Measurements from ENCODE around the gene MINDY4.
"Not testable (repeated sequence)": the region's sequence is repeated elsewhere in the genome, so short reads cannot be mapped to it uniquely, and the experiment has no call there.

MINDY4 gene

DNA sequence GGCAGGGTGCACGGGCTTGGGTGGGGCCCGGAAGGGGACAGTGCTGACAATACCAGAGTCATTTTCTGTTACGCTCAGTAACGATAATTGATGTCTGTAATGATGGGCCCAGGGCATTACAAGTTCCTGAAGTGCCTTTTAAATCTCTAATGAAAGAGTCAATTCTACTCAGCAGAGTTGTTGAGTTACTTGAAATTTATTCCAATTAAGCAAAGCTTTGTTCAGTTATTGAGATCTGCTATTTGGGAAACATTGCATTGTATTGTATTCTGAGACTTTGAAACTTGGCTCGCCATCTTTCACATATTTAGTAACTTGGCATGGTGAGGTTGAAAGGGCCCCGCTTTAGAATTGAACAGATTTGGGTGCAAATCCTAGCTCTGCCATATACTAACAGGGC is 34.7 kb downstream of the MINDY4 start:
- Histone ChIP-seq H3K4me1 (ENCODE audit: insufficient read depth, low read length) (no peaks in the 10 kb centered on the region), H2AFZ (ENCODE audit: low read depth, low read length) (no peak overlapping the region), H3K27me3 (ENCODE audit: insufficient read depth, low read length) (no peaks in the 10 kb centered on the region), H3K36me3 (ENCODE audit: insufficient read depth, low read length) (no peaks in the 10 kb centered on the region), H3K9me3 (ENCODE audit: low read length) (no peaks in the 10 kb centered on the region), H3K4me3 (ENCODE audit: low read length) (no peak overlapping the region)

DNA sequence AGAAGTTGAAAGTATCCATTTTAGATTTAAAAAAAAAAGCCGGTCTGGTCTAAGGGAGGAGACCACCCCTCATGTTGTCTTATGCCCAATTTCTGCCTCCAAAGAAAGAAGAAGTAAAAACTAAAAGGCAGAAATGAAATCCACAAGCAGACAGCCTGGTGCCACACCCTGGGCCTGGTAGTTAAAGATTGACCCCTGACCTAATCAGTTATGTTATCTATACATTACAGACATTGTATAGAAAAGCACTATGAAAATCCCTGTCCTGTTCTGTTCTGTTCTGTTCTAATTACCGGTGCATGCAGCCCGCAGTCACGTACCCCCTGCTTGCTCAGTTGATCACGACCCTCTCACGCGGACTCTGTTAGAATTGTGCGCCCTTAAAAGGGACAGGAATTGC is 36.3 kb downstream of the MINDY4 start:
- not testable (repeated sequence) for H3K9me3 ChIP-seq (ENCODE audit: low read length); H3K36me3 ChIP-seq (ENCODE audit: insufficient read depth, low read length); H3K27me3 ChIP-seq (ENCODE audit: insufficient read depth, low read length); H3K4me3 ChIP-seq (ENCODE audit: low read length); H2AFZ ChIP-seq (ENCODE audit: low read depth, low read length); H3K4me1 ChIP-seq (ENCODE audit: insufficient read depth, low read length)

DNA sequence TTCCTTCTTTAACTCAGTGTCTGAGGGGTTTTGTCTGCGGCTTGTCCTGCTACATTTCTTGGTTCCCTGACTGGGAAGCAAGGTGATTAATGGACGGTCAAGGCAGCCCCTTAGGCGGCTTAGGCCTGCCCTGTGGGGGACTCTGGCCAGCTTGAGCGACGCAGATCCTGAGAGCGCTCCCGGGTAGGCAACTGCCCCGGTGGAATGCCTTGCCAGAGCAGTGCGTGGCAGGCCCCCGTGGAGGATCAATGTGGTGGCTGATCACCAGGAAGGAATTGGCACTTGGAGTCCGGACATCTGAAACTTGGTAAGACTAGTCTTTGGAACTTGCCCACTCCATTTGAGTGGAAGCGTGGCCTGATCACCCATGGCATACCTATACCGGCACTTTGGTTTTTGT is 36.7 kb downstream of the MINDY4 start:
- H3K4me1 ChIP-seq (ENCODE audit: insufficient read depth, low read length); H3K4me3 ChIP-seq (ENCODE audit: low read length); H2AFZ ChIP-seq (ENCODE audit: low read depth, low read length); H3K27me3 ChIP-seq (ENCODE audit: insufficient read depth, low read length); H3K9me3 ChIP-seq (ENCODE audit: low read length); H3K36me3 ChIP-seq (ENCODE audit: insufficient read depth, low read length): not testable (repeated sequence)

DNA sequence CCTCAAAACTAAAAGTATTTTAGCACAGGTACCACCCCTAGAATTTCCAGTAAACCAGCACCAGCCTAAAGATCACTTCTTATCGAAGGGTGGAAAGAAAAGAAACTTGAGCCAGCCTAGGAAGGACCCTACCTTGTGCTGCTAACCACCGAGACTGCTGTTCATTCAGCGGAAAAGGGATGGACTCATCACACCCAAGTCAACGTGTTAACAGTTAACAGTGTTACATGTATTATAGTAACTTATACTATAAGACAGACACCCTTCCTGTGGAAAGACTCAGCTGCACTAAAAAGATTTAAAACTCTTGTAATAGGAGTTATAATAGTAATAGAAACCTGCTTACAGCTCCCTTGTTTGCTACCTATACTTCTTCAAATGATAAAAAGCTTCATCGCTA is 39.8 kb downstream of the MINDY4 start:
- Histone ChIP-seq H3K36me3 (ENCODE audit: insufficient read depth, low read length) (no peaks in the 10 kb centered on the region), H3K4me3 (ENCODE audit: low read length) (no peak overlapping the region), H3K9me3 (ENCODE audit: low read length) (peaks cover 2% of the 10 kb centered on the region), H3K27me3 (ENCODE audit: insufficient read depth, low read length) (no peaks in the 10 kb centered on the region), H2AFZ (ENCODE audit: low read depth, low read length) (no peak overlapping the region), H3K4me1 (ENCODE audit: insufficient read depth, low read length) (no peaks in the 10 kb centered on the region)

DNA sequence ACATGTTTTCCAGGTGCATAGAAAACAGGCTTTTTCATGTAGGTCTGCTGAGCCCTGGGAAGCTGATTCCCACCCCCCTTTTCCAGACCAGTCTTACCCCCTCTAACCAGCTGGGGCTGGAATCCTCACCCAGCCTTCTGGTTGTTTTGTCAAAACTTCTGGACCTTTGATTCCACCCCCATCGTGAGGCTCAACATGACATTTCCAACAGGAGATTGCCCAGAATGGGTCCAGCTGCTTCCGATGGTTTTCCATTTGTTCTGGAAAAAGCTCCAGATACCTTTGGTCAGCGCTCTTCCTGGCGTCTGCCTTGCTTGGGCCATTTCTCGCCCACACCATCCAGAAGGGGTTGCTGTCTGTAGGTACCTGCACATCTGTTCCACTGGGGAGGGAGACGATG is 41.5 kb downstream of the MINDY4 start:
- H3K4me3 ChIP-seq (ENCODE audit: low read length) = no peak overlapping the region
- H3K36me3 ChIP-seq (ENCODE audit: insufficient read depth, low read length) = no peaks in the 10 kb centered on the region
- H3K9me3 ChIP-seq (ENCODE audit: low read length) = peaks cover 2% of the 10 kb centered on the region
- no peak overlapping the region for H2AFZ ChIP-seq (ENCODE audit: low read depth, low read length)
- H3K4me1 ChIP-seq (ENCODE audit: insufficient read depth, low read length) = no peaks in the 10 kb centered on the region
- no peaks in the 10 kb centered on the region for H3K27me3 ChIP-seq (ENCODE audit: insufficient read depth, low read length)

DNA sequence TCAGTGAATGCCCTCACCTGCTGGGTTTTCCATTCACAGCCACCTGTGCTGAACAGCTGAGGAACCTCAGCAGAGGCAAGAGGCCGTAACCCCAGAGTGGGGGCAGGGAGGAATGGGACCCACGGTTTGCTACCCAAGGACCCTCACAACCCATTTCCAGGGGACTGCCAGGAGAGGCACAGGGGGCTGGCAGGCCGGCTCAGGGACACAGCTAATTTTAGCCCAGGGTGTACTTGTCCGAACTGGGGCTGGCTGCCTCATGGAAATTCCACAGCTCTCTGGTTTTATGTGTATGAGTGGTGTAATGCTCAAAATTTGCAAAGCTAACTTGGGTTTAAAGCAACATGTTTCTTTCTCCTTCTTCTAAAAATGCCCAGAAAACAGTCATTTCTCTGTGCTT is 42.2 kb downstream of the MINDY4 start:
- H3K4me3 ChIP-seq (ENCODE audit: low read length) = no peak overlapping the region
- peaks cover 2% of the 10 kb centered on the region for H3K9me3 ChIP-seq (ENCODE audit: low read length)
- no peaks in the 10 kb centered on the region for H3K36me3 ChIP-seq (ENCODE audit: insufficient read depth, low read length)
- no peaks in the 10 kb centered on the region for H3K27me3 ChIP-seq (ENCODE audit: insufficient read depth, low read length)
- H2AFZ ChIP-seq (ENCODE audit: low read depth, low read length) = no peak overlapping the region
- H3K4me1 ChIP-seq (ENCODE audit: insufficient read depth, low read length) = no peaks in the 10 kb centered on the region

DNA sequence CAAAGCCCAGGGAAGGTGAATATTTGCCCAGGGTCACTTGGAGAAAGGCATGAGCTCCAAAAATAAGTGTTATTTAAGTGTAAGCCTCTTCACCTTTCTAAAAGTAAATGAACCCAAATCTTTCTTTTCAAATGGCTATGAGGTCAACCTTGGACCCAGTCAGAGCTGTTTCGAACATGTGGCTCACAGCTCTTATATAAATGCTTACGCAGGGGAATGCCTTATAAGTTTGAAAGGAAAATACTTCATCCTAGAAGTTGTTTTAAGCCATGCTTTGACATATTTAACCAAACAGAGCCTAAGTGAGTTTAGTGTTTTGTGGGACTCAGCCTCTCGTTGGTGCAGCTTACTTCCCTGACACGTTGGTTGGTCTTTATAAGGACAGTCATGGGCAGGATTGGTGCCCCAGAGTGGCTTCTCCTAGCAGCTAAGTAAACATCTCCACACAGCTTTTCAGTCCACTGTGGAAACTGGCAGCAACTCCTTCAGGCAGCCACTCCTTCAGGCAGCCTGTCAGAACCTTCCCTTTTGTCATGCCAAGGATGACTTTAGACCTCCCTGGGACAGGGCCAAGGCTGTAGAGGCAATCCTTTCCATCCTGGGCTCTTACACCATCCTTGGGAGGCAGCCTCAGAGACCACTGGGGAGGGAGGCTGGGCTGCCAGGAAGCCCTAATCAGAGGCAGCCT is 43.6 kb downstream of the MINDY4 start:
- Histone ChIP-seq H3K36me3 (ENCODE audit: insufficient read depth, low read length) (no peaks in the 10 kb centered on the region), H3K27me3 (ENCODE audit: insufficient read depth, low read length) (no peaks in the 10 kb centered on the region), H3K4me3 (ENCODE audit: low read length) (no peak overlapping the region), H2AFZ (ENCODE audit: low read depth, low read length) (no peak overlapping the region), H3K4me1 (ENCODE audit: insufficient read depth, low read length) (no peaks in the 10 kb centered on the region), H3K9me3 (ENCODE audit: low read length) (peaks cover 2% of the 10 kb centered on the region)

DNA sequence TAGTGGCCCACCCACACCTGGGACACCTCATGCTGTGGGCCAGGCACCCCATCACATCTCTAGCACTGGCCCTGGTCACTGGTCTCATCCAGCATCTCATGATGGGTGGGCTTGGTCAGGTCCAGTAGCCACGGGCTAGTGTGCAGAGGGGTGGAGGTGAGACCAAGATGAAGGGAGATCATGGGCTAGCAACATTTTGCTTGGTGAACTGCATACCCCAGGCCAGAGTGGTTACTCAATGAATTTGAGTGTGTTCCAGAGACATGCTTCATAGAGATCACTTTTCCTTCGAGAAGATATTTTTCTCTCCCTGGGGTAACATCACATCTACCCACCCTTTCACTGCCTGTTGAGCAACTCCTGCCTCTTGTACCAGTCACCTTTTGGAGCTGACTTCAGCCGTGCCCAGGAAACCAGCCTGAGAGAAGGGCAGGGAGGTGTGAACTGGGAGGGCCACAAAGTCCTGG is 44.2 kb downstream of the MINDY4 start:
- Histone ChIP-seq H3K9me3 (ENCODE audit: low read length) (peaks cover 2% of the 10 kb centered on the region), H3K36me3 (ENCODE audit: insufficient read depth, low read length) (no peaks in the 10 kb centered on the region), H3K27me3 (ENCODE audit: insufficient read depth, low read length) (no peaks in the 10 kb centered on the region), H2AFZ (ENCODE audit: low read depth, low read length) (no peak overlapping the region), H3K4me3 (ENCODE audit: low read length) (no peak overlapping the region), H3K4me1 (ENCODE audit: insufficient read depth, low read length) (no peaks in the 10 kb centered on the region)

DNA sequence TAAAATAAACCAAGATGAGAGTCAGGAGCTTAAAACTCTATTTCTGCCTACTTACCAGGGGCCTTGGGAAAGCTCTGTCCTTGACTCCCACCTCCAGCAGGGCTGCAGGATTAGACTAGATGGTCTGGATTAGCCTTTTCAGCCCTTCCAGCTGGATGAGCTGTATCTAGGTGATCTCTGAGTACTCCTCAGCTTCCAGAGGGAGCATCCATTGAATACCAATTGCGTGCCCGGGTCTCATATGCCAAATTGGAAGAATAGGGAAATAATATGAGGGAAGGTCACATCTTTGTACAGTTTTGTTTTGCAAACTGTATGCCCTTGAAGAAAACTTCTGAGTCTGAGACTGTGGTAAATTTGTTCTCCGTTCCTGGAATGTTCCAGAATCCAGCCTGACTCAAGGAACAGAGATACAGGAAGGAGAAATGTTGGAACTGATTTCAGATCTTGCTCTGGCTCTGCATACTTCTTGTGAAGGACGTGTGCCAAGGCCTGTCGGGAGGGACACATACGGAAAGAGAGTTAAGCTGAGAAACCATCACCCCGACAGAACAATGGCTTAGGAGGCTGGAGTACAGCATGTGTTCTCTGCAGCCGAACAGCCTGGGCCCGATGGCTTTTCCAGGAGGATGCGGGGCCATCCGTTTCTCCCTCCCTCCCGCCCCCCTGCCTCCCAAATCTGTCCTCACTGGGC is 44.9 kb downstream of the MINDY4 start:
- H3K4me1 ChIP-seq (ENCODE audit: insufficient read depth, low read length) = no peaks in the 10 kb centered on the region

DNA sequence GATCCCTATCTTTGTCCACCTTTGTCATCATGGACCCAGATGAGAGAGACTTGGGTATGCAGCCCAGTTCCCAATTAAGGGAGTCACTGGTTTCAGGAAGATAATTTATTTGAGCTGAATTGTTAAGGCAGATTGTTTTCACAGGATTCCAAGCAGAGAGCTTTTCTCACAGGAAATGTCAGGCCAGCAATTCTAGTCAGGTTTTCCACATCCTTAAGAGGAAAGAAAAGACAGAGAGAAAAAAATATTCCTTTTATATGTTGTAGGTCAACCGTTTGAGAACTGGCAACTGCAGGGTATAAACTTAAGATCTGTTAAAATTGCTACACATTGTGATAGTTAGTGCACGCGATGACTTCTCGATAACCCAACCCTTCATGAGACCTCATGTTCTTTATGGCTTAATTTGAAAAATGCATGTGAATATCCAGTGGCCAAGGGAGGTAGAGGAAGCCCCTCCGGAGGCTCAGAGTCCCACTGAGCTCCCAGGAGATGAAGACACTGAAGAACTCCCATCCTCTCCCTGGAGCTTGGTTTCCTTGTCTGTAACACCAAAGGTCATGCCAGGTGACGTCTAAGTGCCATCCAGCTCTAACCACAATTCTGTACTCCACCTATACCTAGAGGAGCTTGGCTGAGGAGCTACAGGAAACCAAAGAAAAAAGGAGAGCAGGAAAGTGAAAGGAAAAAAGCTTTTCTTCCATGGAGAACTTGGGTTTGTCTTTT is 45.6 kb downstream of the MINDY4 start:
- peaks cover 2% of the 10 kb centered on the region for H3K9me3 ChIP-seq (ENCODE audit: low read length)
- no peak overlapping the region for H3K4me3 ChIP-seq (ENCODE audit: low read length)
- no peaks in the 10 kb centered on the region for H3K4me1 ChIP-seq (ENCODE audit: insufficient read depth, low read length)
- no peaks in the 10 kb centered on the region for H3K27me3 ChIP-seq (ENCODE audit: insufficient read depth, low read length)
- H3K36me3 ChIP-seq (ENCODE audit: insufficient read depth, low read length) = no peaks in the 10 kb centered on the region
- H2AFZ ChIP-seq (ENCODE audit: low read depth, low read length) = no peak overlapping the region

More for the DNA sequence above, 44.9 kb downstream of the MINDY4 start:
- Histone ChIP-seq H3K9me3 (ENCODE audit: low read length) (peaks cover 2% of the 10 kb centered on the region), H2AFZ (ENCODE audit: low read depth, low read length) (no peak overlapping the region), H3K4me3 (ENCODE audit: low read length) (no peak overlapping the region), H3K36me3 (ENCODE audit: insufficient read depth, low read length) (no peaks in the 10 kb centered on the region), H3K27me3 (ENCODE audit: insufficient read depth, low read length) (no peaks in the 10 kb centered on the region)

DNA sequence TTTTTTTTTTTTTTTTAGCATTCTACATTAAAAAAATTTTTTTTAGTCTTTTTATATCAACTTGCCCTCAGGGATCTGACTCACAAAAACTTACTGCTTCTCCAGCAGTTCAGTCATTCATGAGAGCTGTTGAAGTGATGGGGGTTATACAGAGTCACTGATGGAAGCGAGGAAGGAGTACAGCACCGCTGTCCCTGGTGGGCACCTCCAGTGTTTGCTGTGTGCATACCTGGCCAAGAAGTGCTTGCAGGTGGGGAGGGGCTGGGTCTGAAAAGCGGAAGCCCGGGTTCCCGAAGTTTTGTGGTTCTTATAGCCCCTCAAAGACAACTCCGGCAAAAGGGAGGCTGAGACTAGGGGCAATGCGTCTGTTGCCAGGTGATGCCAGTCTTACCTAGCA is 46.2 kb downstream of the MINDY4 start:
- H3K36me3 ChIP-seq (ENCODE audit: insufficient read depth, low read length) = no peaks in the 10 kb centered on the region
- no peak overlapping the region for H3K4me3 ChIP-seq (ENCODE audit: low read length)
- no peaks in the 10 kb centered on the region for H3K4me1 ChIP-seq (ENCODE audit: insufficient read depth, low read length)
- no peak overlapping the region for H2AFZ ChIP-seq (ENCODE audit: low read depth, low read length)
- H3K9me3 ChIP-seq (ENCODE audit: low read length) = peaks cover 2% of the 10 kb centered on the region
- no peaks in the 10 kb centered on the region for H3K27me3 ChIP-seq (ENCODE audit: insufficient read depth, low read length)

DNA sequence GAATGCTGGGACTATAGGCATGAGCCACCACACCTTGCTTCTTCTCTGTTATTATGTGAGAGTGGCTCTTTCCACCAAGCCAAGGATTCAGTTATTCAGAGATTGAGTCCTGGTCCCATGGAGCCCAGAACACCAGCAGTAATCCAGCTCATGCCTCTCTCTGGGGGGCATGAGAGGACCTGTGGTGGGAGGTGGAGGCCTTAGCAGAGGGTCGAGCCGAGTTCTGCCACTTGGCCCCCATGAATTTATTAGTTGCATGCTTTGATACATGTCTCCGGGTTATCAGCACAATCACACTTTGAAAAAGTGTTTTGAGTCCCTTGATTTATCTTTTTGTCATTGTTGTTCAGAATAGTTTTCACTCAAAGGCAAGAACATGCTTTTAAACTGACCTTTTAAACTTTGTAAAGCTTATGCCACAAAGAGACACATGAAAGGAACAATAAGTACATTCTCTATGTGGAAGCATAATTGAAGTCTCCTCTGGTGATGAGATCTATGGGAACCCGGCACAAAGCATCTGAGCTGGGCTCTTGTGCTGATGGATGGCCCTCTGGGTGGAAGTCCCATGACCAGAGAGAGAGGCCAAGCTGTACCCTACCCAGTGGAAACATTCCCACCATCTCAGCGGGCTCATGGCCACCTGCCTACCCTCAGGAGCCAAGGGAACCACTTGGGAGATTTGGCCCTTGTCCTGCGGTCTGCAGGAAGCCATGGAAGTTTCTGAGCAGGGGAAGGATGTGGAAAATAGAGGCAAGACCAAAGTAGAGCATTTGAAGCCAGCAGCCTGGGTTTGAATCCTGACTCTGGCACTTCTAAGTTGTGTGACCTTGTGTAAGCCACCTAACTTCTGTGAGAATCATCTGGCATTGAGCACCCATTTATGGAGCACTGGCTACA is 53.9 kb downstream of the MINDY4 start:
- no peaks in the 10 kb centered on the region for H3K27me3 ChIP-seq (ENCODE audit: insufficient read depth, low read length)
- H3K36me3 ChIP-seq (ENCODE audit: insufficient read depth, low read length) = no peaks in the 10 kb centered on the region
- no peaks in the 10 kb centered on the region for H3K4me1 ChIP-seq (ENCODE audit: insufficient read depth, low read length)
- no peak overlapping the region for H2AFZ ChIP-seq (ENCODE audit: low read depth, low read length)
- no peak overlapping the region for H3K4me3 ChIP-seq (ENCODE audit: low read length)
- no peaks in the 10 kb centered on the region for H3K9me3 ChIP-seq (ENCODE audit: low read length)

DNA sequence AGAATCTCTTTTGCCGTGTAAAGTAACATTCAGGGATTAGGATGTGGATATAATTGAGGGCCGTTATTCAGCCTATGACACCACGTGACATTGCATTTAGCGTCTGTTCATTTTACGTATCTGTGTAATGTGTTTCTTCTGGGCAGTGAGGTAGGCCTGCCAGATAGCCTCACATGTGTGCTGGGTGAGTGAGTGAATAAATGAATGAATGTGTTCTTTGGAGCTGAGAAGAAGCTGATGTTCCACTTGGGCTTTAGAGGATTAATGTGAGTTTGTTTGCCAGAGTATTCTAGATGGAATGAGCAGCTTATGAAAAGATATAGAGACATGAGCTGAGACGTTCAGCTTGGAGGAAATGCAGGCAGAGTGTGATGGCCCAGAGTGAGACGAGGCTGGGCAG is 55.0 kb downstream of the MINDY4 start:
- no peaks in the 10 kb centered on the region for H3K27me3 ChIP-seq (ENCODE audit: insufficient read depth, low read length)
- no peaks in the 10 kb centered on the region for H3K36me3 ChIP-seq (ENCODE audit: insufficient read depth, low read length)
- no peak overlapping the region for H2AFZ ChIP-seq (ENCODE audit: low read depth, low read length)
- H3K9me3 ChIP-seq (ENCODE audit: low read length) = no peaks in the 10 kb centered on the region
- no peaks in the 10 kb centered on the region for H3K4me1 ChIP-seq (ENCODE audit: insufficient read depth, low read length)
- H3K4me3 ChIP-seq (ENCODE audit: low read length) = no peak overlapping the region
